ENCODE measurements around the gene COPG2.

GRCh38 chr7:130485734-130486113 is 182.8 kb downstream of the COPG2 start:
- TF ChIP-seq EZH2 (IDR thresholded peaks at IDR 0.05; ENCODE audit: borderline replicate concordance, insufficient read depth, low read length, poor library complexity, severe bottlenecking): no peak
- no peak for TF ChIP-seq POLR2AphosphoS5 (IDR thresholded peaks at IDR 0.05)
- no peak for TF ChIP-seq CTCF (IDR thresholded peaks at IDR 0.05; ENCODE audit: poor library complexity, severe bottlenecking)
- TF ChIP-seq SMC3 (conservative IDR thresholded peaks at IDR 0.05; ENCODE audit: poor library complexity): no peak
